ENCODE measurements around the gene ZNF460. TPM values are rescaled to one million over a fixed set of nuclear protein-coding genes. Genes with fewer than 3 reads are reported as not detected.

The ZNF460 gene
- 69.1 and 78.3 TPM in 2 replicates for total RNA-seq

GRCh38 chr19:57280165-57280961, at the start of gene ZNF460:
ZNF460 (plus strand) TSS chr19:57280485; CDS start chr19:57280807, 322 bp downstream.

DNA sequence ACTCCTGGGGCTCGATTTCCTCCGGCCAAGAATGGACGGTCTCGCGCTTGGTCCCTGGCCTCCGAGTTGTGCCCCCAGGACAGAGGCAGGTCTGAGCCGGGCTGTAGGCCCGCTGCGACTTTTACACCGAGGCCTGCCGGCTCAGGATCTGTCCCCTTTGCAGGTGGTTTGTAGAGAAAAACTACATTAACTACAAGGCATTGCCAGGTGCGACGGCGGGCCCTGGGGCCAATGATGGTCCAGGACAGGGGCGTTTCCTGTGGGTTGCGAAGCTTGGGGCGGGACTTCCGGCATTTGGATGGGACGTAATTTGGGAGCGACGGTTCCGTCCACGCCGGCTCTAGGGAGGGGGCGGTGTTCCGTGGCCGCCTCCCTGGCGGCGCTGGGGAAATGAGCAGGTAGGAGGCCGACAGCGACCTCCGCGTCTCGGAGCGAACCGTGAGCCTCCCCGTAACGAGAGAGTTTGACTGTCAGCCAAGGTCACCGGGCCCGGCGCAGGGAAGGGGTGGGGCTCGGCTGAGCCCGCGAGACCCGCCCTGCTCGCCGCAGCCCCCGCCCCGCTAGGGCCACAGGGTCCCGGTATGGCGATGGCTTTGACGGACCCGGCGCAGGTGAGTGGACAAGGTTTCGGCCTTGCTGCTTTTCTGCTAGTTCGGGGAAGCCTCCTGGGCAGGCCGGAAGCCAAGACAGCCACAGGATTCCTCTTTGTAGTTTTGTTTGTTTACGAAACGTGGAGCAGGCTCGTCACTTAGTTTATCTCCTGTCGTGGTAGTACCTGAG, 39.8 kb upstream of the ZNF460 start, which contains the start of gene ZNF805:
Gene ZNF805, plus strand, starts transcription at position 322 of the 780 bp plus-strand sequence. Its CDS starts 260 bp downstream, at position 582.

GRCh38 chr19:57320180-57321084, 40.1 kb downstream of the ZNF460 start, which contains the start of gene ZNF543:
ZNF543 (plus strand) TSS chr19:57320472; CDS start chr19:57320854, 382 bp downstream.

Other genes starting within 250 kb of the ZNF460 start
- not detected in 2 replicates for gene USP29, start 160.5 kb upstream of the ZNF460 start, total RNA-seq
- not detected in 2 replicates for gene ZIM3, start 135.3 kb upstream of the ZNF460 start, total RNA-seq
- gene DUXA, start 113.0 kb upstream of the ZNF460 start, total RNA-seq: not detected in 2 replicates
- gene ZNF264, start 89.0 kb upstream of the ZNF460 start, total RNA-seq: 19.5 and 27.7 TPM in 2 replicates
- gene AURKC, start 49.5 kb upstream of the ZNF460 start, total RNA-seq: 0.37 and 1.00 TPM in 2 replicates
- gene ZNF805, start 39.9 kb upstream of the ZNF460 start, total RNA-seq: 23.5 and 35.5 TPM in 2 replicates
- 9.1 and 10.1 TPM in 2 replicates for gene ZNF543, start 40.0 kb downstream of the ZNF460 start, total RNA-seq
- gene ZNF304, start 70.8 kb downstream of the ZNF460 start, total RNA-seq: 9.4 and 10.7 TPM in 2 replicates
- gene TRAPPC2B, start 83.1 kb downstream of the ZNF460 start, total RNA-seq: 9.8 and 13.2 TPM in 2 replicates
- 4.6 and 5.2 TPM in 2 replicates for gene ZNF547, start 83.1 kb downstream of the ZNF460 start, total RNA-seq
- 21.5 and 25.4 TPM in 2 replicates for gene ZNF548, start 109.4 kb downstream of the ZNF460 start, total RNA-seq
- gene ZNF17, start 130.7 kb downstream of the ZNF460 start, total RNA-seq: 10.4 and 11.5 TPM in 2 replicates
- gene ZNF749, start 154.8 kb downstream of the ZNF460 start, total RNA-seq: 6.8 and 8.9 TPM in 2 replicates
- gene VN1R1, start 176.7 kb downstream of the ZNF460 start, total RNA-seq: 0.28 and 0.57 TPM in 2 replicates
- 12.1 and 18.6 TPM in 2 replicates for gene ZNF772, start 197.1 kb downstream of the ZNF460 start, total RNA-seq
- 11.0 and 18.1 TPM in 2 replicates for gene ZNF419, start 207.3 kb downstream of the ZNF460 start, total RNA-seq
- 14.8 and 27.3 TPM in 2 replicates for gene ZNF773, start 219.5 kb downstream of the ZNF460 start, total RNA-seq
- gene ZNF549, start 246.9 kb downstream of the ZNF460 start, total RNA-seq: 4.7 and 4.9 TPM in 2 replicates

Measured in smooth muscle cell of bladder (primary cell).